Kasumi-1 (cell line): ENCODE data around the gene SKP1.

Source experiments
- DNase-seq, 2 experiments: peaks; one replicate each; lab custom pipeline; 2025; lab: John Stamatoyannopoulos, UW

The SKP1 gene

DNA sequence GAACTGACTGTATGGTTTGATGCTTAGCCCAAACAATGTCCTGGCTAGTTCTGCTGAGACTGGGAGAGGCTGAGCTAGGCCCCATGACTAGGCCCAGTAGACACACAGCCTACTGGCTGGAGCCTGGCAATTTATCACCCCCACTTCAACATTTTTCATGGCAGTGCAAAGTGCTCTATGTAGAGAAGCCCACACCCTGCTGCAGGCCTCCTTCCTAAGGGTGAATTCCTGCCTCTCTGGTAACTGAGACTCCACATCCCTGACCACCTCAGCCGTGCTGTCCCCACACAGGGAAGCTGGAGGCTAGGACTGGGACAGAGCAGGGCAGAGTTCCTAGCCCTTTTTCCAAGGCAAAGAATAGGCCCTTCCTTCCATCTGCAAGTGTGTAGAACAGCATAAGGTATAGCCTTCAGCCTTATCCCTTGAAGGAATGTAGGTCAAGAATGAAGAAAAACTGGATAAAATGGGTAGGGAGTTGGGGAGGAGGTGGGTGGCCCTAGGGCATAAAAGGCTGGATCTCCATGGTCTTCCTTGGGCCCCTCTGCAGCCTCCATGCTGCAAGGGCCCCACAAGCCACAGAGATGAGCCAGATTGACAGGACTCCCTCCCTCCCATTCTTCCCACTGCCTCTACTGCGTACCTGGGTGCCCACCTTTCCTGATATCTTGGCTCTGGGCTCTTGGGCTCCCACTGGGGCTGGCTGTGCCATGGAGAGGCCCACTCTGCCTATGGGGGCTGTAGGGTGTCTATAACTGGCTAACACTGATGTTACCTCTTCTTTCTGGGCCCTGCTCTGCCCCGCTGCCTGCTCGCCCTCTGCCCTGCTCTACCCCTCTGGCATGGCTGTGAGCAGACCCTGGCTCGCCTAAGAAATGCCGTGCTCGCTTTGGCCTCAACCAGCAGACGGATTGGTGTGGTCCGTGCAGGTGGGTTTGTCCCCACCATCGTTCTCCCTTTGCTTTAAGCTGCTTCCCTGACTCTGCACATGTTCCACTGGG lies 32.5 kb downstream of the SKP1 start:
- no peak for DNase-seq

DNA sequence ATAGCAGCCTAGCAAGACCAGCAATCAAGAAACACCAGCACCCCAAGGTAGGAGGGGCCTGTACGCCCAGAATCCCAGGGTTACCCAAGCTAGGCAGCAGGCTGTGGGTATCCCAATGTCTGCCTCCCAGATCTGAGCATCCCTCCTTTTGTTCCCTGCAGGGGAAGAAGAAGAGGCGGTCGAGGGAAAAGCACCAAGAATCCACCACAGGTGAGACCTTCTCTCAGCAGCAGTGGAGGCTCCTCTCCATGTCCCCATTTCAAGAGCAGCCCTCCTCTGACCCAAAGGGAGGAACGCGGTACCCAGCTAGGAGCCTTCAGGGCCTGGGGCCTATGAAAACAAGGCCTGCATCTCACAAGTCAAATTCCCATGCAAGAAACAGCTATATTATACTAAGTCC lies 33.3 kb downstream of the SKP1 start:
- no peak for DNase-seq

DNA sequence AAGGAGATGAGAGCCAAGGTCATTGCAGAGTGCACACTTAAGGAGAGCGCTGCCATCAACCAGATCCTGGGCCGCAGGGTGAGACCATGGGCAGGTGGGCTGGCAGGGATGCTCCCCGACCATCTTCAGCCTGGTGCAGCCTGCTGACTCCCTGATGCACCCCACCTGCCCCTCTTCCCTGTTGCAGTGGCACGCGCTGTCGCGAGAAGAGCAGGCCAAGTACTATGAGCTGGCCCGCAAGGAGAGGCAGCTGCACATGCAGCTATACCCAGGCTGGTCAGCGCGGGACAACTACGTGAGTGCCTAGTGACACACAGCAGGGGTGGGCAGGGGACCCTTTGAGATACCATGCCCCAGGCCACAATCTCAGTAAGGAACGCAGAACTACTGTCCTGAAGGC lies 33.9 kb downstream of the SKP1 start:
- DNase-seq: no peak

DNA sequence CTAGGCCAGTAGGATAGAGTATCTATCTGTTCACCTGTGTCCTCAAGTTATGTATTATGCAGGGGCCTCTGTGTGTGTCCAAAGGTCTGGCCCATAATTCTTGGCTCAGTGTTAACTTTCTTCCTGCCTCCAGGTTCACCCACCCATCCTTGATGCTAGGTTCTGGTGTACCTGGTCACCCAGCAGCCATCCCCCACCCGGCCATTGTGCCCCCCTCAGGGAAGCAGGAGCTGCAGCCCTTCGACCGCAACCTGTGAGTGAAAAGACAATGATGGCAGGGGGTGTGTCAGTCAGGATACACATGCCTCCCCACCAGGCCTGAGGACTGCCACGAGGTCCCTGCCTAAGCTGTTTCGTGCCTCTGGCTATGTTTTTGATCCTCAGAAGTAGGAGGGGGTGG lies 34.7 kb downstream of the SKP1 start:
- DNase-seq: no peak

DNA sequence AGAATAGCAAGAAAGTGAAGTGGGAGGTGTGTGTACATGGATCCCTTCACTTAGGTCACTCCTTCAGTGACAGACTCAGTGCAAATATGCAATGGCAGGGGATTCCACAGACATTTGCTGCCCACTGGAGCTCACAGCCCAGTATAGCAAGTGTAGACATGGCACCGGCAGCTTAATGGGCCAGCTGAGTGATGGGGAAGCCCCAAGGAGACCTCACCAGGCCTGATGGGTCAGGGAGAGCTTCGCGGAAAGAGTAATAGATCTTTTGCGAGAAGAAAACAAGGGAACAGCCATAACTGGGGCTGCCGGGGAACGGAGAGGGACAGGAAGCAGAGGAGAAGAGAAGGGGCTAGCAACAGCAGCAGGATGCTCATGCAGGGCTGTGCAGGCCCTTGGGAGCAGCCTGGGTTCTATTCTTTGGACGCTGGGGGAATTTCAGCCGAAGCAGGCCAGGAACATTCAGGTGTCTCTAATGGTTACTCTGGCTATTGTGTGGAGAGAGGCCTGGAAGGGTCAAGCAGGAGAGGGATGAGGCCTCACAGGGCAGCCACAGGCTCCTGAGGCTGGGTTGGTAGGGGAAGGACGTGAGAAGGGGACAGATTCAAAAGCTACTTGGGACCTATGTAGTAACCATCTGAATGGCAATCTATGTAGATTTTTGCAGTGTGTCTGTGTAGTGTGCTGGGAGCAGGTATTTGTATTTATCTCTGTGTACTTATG lies 35.3 kb downstream of the SKP1 start:
- no peak for DNase-seq

DNA sequence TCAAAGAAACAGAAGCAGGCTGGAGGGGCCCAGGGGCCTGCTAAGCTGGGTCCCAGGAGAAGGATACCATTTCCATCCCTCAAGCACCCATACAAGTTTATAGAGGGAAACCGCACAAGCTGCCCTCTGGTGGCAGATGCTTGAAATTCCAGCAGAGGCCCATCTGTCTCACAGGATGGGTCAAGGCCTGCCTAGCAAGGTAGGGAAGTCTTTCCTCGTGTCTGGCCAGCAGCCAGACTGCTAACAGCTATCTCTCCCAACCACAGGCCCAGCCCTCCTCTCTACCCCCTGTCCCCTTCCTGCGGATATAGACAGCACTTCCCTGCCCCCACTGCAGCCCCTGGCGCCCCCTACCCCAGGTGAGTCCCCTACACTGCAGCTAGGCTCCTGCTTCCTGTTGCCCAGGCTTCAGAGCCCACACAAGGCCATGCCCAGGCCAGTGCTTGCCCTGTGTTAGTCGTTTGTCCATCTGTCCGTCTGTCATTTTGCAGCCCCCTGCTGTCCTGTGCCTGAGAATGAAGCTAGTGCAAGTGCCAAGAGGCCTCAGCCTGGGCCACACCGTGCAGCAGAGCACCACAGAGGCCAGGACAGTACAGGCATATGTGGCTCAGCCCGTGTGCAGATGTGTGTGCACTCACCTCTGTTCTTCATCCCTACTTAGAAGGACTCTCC lies 36.1 kb downstream of the SKP1 start:
- peak; percentile 65 to 79 for DNase-seq

DNA sequence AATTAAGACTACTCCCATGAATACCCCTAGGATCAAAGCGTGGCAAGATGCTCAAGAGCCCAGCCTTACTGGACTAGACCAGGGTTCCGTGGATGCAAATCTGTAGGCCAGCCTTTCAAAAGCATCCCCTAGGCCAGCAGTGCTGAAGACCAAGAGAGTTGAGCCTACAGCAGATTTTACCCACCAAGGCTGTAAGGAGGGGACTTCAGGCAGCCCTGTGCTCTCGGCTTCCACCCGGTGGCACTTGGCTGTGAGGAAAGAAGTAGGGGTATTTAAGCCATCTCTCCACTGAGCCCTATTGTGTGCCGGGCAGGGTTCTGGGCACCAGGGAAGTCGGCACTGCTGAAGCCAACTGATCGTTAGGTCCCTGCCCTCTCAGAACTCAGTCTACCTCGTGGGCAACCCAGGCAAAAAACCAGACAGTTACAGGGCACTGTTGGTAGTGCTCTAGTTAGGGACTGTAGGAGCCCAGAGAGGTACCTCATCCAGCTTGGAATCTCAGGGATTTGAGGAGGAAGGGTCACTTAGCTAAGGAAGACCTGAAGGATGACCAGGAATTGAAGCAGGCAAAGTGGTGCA lies 36.8 kb downstream of the SKP1 start:
- DNase-seq: no peak

DNA sequence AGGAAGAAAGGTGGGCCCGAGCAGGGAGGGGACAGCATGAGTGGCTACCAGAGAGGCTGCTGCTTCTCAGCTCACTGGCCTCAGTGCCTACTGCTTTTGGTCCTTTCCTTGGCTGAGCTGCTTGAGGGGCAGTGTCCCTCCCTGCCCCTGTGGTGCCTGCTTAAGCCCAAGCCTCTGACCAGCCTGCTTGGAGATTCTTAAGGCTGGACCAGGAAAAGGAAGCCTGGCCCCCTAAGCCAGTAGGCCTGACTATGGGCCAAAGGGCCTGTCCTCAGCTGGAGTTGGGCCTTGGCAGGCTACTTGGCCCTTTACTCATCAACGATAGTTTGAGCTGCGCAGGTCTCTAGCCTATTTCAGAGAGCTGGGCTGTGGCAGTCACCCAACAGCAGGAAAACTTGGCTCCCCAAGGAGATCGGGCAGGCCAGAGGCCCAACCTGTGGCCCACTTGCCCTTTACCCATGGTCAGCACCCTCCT lies 37.3 kb downstream of the SKP1 start:
- no peak for DNase-seq

DNA sequence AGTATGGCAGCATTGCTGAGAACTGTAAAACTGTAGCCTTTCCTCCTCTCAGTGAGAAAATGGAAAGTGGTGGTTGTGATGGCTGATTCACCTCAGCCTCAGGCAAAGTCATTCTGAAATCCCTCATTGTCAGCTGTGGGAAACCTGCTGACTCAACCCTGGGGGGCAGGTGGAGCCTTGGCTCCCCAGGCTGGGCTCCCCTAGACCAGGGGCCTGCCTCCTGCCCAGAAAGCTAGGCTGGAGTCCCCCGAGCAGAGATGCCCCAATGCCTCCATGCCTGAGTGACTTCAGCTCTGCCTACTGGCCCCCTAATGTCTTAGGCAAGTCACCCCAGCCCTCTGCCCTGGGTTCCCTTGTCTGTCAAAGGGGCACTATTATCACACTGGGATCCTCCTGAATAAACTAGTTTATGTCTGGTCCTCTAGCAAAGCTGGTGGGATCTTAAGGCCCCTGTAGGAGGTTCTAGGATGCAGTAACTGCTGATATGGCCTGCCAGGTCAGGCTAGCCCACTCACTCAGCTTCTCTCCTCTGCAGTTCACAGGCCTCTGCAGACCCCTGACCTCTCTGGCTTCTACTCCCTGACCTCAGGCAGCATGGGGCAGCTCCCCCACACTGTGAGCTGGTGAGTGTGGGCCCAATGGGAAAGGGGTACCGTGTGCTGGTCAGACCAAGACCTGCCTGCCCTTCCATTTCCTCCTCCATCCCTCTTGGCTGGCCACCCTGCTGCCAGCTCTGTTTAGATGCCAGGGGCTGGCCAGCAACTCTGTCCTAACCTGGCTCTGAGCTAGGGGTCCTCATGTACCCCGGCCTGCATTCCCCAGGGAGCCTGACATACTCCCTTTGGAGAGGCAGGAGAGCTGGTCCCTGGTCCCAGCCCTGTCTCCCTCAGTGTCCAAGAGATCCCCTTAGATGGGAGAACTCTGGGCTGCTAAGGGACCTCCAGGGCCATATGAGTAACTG lies 38.1 kb downstream of the SKP1 start:
- no peak for DNase-seq

DNA sequence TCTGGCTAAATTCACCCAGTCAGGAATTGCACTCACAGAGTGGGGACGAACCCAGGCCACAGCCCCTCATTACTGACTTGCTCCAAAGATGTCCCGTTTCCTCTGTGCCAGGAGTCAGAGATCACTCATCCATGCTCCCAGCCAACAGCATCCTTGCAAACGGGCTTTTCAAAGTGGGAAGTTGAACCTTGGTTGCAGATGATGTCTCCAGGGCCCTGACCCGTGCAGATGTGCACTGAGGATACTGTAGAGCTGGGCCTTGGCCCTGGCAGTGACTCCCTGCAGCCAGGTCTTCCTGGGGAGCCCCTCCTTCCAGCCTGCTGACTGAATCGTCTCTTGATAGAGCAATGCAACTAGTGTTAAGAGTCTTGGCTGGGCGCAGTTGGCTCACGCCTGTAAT lies 40.0 kb downstream of the SKP1 start:
- DNase-seq: no peak

DNA sequence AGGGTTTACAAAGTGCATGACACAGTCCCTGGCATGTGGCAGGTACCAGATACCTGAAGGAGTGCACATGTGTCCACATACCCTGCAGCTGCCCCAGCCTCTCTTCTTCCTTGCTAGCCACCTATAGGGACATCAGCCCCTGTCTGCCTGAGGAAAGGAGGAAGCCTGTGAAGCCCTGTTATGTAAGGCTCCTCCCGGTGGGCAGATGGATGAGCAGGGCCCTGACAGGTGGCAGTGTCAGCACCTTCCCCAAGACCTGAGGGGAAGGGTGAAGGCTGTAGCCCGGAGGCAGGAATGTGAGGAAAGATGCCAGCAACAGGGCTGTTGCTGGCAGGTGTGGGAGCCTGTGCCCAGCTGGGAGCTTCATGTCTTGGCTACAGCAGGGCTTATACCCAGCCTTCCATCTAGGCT lies 40.5 kb downstream of the SKP1 start:
- no peak for DNase-seq

DNA sequence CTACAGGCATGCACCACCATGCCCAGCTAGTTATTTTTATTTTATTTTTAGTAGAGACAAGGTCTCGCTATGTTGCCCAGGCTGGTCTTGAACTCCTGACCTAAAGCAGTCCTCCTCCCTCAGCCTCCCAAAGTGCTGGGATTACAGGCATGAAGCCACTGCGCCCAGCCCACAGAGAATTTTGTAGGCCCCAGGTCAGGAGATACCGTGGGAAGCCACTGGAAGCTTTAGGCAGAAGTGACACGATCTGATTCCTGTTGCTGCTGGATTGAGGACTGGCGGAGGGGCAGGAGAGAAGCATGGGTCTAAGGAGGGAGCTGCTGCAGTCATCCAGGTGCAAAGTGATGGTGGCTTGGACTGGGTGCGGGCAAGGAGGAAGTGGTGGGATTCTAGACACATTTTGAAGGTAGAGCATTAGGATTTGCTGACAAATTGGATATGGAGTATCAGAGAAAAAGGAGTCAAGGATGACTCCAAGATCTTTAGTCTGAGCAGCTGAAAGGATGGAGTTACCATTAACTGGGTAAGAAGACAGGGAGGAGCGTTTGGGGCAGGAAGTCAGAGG lies 41.6 kb downstream of the SKP1 start:
- no peak for DNase-seq

DNA sequence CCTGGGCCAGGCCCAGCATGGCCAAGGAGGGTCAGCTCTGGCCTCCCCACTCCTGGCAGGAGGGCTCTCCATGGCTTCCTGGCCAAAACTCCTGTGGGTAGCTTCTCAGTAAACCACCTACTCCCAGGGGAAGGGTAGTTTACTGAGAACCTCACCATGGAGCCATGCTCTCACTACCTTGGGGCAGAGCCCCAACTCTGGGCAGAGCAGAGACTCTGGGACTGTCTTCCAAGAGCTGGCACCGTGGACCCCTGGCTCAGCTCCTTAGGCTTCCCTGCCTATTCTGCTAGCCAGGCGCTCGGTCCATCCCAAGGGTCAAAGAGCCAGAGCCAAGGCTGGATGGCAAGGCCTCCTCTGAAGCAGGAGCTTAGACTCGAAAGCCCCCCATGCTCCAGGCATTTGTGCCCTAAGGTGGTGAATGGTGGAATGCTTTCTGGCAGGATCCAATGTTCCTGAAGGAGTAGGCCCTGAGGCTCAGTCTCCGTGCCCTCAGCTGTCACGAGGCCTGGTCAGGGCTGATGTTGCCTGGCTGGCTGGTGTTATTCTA lies 42.7 kb downstream of the SKP1 start:
- no peak for DNase-seq

DNA sequence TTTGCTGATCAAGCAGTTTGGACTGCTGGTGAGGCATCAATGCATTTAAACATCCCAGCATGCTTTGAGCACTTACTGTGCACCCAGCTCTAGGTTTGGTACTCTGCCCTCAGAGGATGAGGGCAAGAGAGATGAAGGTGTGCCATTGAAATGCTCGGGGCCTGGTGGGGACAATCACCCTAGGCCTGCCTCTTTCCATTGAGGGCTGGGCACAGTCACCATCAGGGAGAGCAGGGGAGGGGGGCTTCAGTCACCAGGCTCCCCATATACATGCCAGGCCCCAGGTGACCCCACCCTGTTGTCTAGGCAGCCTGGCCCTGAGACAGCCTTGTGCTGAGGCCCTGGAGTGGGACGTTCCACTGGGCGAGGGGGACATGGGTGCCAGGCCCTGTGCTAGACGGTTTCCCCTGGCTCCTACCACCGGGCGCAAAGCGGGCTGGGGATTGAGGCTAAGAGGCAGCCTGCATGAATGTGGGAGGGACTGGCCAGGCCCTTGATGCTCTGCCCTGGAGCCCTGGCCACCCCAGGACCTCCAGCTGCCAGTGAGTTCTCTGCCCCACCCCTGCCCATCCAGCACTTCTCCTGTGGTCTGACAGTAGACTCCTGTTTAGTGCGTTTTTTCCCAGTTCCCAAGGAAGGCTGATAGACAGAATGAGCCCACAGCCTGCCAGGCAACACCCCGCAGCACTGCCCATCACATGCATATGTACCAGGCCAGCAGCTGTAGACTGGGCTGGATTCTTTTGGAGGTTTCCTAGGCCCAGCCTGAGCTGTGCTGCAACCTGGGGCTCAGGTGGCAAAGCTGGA lies 43.4 kb downstream of the SKP1 start:
- DNase-seq: no peak

DNA sequence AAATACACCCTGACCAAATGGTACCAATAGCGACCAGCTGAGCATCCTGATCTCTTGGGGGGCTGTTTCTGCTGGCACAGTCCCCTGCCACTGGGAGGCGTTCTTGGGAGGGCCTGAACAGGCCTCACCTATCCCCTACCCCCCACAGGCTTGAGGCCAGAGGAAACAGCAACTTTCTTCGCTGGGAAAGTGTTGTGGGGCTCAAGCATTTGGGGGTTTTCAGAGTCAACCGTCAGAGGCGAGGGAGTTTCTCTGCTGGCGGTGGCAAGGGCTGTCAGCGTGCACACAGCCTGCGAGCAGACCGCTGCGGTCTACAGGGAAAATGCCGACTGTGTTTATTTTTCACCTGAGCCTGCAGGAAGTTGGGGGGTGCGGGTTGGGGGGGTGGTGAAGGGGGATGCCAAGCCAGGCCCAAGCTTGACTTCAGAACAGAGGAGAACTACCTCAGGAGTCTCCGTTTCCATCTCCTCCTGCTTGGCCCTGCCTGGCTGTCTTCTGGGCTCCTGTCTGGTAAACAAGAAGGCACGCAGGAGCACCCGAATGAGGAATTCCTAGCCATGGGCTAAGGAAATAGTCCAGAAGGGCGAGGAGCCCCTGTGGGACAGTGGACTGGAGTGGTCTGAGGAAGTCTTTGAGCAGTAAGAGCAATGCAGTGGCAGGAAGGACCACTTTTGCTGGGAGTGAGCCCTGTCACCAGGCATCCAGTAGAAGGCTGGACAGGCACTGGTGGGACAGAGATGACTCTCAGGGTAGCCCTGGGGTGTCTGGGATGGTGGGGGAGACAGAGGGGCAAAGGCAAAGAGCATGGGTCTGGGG lies 44.2 kb downstream of the SKP1 start:
- no peak for DNase-seq

DNA sequence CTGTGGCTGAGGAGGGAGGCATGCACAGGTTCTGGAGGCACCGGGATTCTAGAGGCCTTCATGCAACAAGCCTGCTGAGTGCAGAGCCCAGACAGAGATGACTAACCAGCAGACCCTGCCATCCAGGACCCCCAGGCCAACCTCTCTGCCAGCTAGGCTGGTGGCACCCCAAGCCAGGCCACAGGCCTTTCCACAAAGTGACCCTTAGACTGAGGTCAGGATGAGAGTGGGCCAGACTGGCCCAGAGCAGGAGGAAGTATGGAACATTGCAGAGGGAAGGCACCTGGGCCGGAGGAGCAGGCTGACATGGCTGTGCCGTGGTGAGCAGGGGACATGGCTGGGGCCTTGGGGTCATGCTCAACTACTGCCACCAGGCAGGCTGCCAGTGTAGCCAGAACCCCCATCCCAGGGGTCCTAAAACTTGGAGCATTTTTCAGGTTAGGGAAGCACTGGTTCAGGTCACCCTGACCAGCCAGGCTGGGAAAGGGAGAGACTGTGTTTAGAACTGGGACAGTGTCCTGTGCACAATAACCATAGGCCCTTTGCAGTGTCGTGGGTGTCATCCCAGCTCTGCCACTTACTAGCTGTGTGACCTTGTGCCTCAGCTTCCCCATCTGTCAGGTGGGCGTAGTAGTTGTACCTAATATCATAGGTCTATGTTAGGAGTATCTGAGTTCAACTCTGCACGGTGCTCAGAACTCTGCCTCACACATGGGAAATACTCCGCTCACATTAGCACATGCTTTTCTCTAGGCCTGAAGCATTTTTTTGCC lies 45.0 kb downstream of the SKP1 start:
- no peak for DNase-seq

DNA sequence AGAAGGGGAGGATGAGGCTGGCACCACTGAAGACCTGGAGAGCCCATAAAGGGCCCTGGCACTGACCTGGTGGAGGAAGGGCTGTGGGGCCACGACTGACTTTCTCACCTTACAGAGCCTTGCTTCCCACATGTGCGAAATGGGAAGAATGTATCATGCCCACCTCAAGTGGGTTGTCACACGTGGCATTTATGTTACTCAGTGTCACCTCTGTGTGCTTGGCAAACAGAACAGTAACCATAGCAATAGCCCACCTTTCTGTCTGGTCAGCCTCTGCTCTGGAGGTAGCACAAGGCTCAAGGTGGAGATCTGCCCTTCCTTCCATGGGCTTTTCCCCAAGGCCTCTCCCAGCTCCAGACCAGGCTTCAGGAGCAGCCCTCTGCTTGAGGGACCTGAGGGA lies 45.6 kb downstream of the SKP1 start:
- DNase-seq: no peak
